GM12878 (cell line): ENCODE data around the gene ETHE1.

Experiments
- BRCA1 ChIP-seq: IDR thresholded peaks from 2 replicates; pipeline ENCODE4 v1.6.1; 2011; ENCODE audit warnings: low read depth, low read length, improper control_type of control experiment
- CBX5 ChIP-seq: sonication (generic); IDR thresholded peaks from 2 replicates; pipeline ENCODE4 v1.6.1; 2016; ENCODE audit warnings: low read depth, moderate library complexity, mild to moderate bottlenecking, inconsistent platforms
- HDAC2 ChIP-seq: fragments of 200-600 bp; sonication (generic); IDR thresholded peaks from 2 replicates; pipeline ENCODE4 v1.6.1; 2017
- NFIC ChIP-seq: IDR thresholded peaks from 2 replicates; pipeline ENCODE4 v1.6.1; 2012; ENCODE audit warnings: low read depth, mild to moderate bottlenecking, inconsistent platforms, low read length, moderate library complexity
- NR2C2 ChIP-seq: IDR thresholded peaks from 2 replicates; pipeline ENCODE4 v1.6.1; 2011; ENCODE audit warnings: borderline replicate concordance, low read depth; ENCODE audit not compliant: control insufficient read depth, insufficient read length
- NR2F1 ChIP-seq: fragments of 450-650 bp; conservative IDR thresholded peaks from 2 replicates; pipeline ENCODE4 v1.6.1; 2017; ENCODE audit warnings: mild to moderate bottlenecking
- POLR2A ChIP-seq: IDR thresholded peaks from 2 replicates; pipeline ENCODE4 v1.6.1; 2011; ENCODE audit warnings: low read depth, mild to moderate bottlenecking, low read length
- RCOR1 ChIP-seq: conservative IDR thresholded peaks from 2 replicates; pipeline ENCODE4 v1.6.1; 2012; ENCODE audit warnings: low read depth, low read length, improper control_type of control experiment
- SP1 ChIP-seq: IDR thresholded peaks from one replicate; pipeline ENCODE4 v1.6.1; 2011; ENCODE audit warnings: low read depth, low read length
- ZNF384 ChIP-seq: IDR thresholded peaks from 2 replicates; pipeline ENCODE4 v1.6.1; 2012; ENCODE audit warnings: low read depth, mild to moderate bottlenecking, low read length, improper control_type of control experiment, borderline replicate concordance
- TF ChIP-seq, protein P1 (sequence below): fragments of 450-650 bp; IDR thresholded peaks from 2 replicates; pipeline ENCODE4 v1.6.1; 2017; ENCODE audit warnings: low read depth, mild to moderate bottlenecking, moderate library complexity
- TF ChIP-seq, protein P2 (sequence below), 3 experiments: IDR thresholded peaks in 2 of 3; conservative IDR thresholded peaks in 1 of 3; 2 replicates each; pipeline ENCODE4 v1.5.1; 2011; ENCODE audit warnings: low read depth in 3 of 3, low read length in 3 of 3, mild to moderate bottlenecking in 3 of 3, control low read depth in 2 of 3, moderate library complexity in 2 of 3, inconsistent platforms in 1 of 3, mixed read lengths in 1 of 3; ENCODE audit not compliant: control insufficient read depth in 2 of 3, insufficient read depth in 1 of 3; ENCODE audit errors: extremely low read depth in 1 of 3

GRCh38 chr19:43546581-43546980, 19.6 kb upstream of the ETHE1 start:
- TF ChIP-seq, protein P1, sequence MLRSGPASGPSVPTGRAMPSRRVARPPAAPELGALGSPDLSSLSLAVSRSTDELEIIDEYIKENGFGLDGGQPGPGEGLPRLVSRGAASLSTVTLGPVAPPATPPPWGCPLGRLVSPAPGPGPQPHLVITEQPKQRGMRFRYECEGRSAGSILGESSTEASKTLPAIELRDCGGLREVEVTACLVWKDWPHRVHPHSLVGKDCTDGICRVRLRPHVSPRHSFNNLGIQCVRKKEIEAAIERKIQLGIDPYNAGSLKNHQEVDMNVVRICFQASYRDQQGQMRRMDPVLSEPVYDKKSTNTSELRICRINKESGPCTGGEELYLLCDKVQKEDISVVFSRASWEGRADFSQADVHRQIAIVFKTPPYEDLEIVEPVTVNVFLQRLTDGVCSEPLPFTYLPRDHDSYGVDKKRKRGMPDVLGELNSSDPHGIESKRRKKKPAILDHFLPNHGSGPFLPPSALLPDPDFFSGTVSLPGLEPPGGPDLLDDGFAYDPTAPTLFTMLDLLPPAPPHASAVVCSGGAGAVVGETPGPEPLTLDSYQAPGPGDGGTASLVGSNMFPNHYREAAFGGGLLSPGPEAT, result no peak
- TF ChIP-seq, protein P2, sequence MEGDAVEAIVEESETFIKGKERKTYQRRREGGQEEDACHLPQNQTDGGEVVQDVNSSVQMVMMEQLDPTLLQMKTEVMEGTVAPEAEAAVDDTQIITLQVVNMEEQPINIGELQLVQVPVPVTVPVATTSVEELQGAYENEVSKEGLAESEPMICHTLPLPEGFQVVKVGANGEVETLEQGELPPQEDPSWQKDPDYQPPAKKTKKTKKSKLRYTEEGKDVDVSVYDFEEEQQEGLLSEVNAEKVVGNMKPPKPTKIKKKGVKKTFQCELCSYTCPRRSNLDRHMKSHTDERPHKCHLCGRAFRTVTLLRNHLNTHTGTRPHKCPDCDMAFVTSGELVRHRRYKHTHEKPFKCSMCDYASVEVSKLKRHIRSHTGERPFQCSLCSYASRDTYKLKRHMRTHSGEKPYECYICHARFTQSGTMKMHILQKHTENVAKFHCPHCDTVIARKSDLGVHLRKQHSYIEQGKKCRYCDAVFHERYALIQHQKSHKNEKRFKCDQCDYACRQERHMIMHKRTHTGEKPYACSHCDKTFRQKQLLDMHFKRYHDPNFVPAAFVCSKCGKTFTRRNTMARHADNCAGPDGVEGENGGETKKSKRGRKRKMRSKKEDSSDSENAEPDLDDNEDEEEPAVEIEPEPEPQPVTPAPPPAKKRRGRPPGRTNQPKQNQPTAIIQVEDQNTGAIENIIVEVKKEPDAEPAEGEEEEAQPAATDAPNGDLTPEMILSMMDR (IDR thresholded peaks at IDR 0.05 in 2 of 3, conservative IDR thresholded peaks at IDR 0.05 in 1 of 3; ENCODE audit: control insufficient read depth in 2 of 3, extremely low read depth in 1 of 3, insufficient read depth in 1 of 3, low read depth in 3 of 3, low read length in 3 of 3), result no peak
- TF ChIP-seq RCOR1 (no peak), POLR2A (no peak), ZNF384 (no peak), BRCA1 (no peak), SP1 (no peak), NR2C2 (no peak), CBX5 (no peak), NR2F1 (no peak), HDAC2 (no peak), NFIC (no peak)
